GM06990 (cell line): Measurements from ENCODE around the gene MEI1.
A peak's percentile ranks its signal among the peaks of the same experiment; 100 is the strongest.

Experiments
- DNase-seq: peaks from one replicate; pipeline ENCODE4 v3.0.0-alpha.2; 2011; ENCODE audit not compliant: insufficient read length; ENCODE audit errors: extremely low read depth
- H3K27me3 ChIP-seq: replicated peaks from 2 replicates; pipeline ENCODE4 v1.6.0; 2011; ENCODE audit warnings: low read length; ENCODE audit not compliant: control insufficient read depth, insufficient read depth
- H3K36me3 ChIP-seq: 2 replicates; pipeline ENCODE4 v1.5.1; 2011; ENCODE audit warnings: low read length; ENCODE audit not compliant: control insufficient read depth, insufficient read depth
- H3K4me3 ChIP-seq: replicated peaks from 2 replicates; pipeline ENCODE4 v1.5.1; 2011; ENCODE audit warnings: low read depth, mild to moderate bottlenecking, control low read depth, low read length
- TF ChIP-seq, protein P1 (sequence below): IDR thresholded peaks from 2 replicates; pipeline ENCODE4 v1.5.1; 2011; ENCODE audit warnings: low read length, control low read depth, mild to moderate bottlenecking, inconsistent platforms; ENCODE audit not compliant: insufficient read depth, poor library complexity, severe bottlenecking

MEI1 gene

GRCh38 chr22:41801886-41802285 lies 102.6 kb downstream of the MEI1 start:
- no peak for DNase-seq
- H3K27me3 ChIP-seq = no peaks in the 10 kb centered on the region
- peak overlapping the region; percentile 81 for H3K4me3 ChIP-seq
- TF ChIP-seq, protein P1, sequence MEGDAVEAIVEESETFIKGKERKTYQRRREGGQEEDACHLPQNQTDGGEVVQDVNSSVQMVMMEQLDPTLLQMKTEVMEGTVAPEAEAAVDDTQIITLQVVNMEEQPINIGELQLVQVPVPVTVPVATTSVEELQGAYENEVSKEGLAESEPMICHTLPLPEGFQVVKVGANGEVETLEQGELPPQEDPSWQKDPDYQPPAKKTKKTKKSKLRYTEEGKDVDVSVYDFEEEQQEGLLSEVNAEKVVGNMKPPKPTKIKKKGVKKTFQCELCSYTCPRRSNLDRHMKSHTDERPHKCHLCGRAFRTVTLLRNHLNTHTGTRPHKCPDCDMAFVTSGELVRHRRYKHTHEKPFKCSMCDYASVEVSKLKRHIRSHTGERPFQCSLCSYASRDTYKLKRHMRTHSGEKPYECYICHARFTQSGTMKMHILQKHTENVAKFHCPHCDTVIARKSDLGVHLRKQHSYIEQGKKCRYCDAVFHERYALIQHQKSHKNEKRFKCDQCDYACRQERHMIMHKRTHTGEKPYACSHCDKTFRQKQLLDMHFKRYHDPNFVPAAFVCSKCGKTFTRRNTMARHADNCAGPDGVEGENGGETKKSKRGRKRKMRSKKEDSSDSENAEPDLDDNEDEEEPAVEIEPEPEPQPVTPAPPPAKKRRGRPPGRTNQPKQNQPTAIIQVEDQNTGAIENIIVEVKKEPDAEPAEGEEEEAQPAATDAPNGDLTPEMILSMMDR = no peak
- H3K36me3 ChIP-seq = no peaks in the 10 kb centered on the region

GRCh38 chr22:41805639-41806038 lies 106.3 kb downstream of the MEI1 start:
- no peaks in the 10 kb centered on the region for H3K27me3 ChIP-seq
- TF ChIP-seq, protein P1 = no peak
- peaks cover 12% of the 10 kb centered on the region for H3K36me3 ChIP-seq
- H3K4me3 ChIP-seq = no peak overlapping the region
- DNase-seq = no peak

- Histone ChIP-seq H3K4me3 (no peak overlapping the region), H3K36me3 (peaks cover 15% of the 10 kb centered on the region), H3K27me3 (no peaks in the 10 kb centered on the region)
- TF ChIP-seq, protein P1 = no peak
- DNase-seq = no peak
Observed at GRCh38 chr22:41808400-41808799, 109.1 kb downstream of the MEI1 start.

- TF ChIP-seq, protein P1 = no peak
- no peak for DNase-seq
- Histone ChIP-seq H3K36me3 (peaks cover 20% of the 10 kb centered on the region), H3K4me3 (no peak overlapping the region), H3K27me3 (no peaks in the 10 kb centered on the region)
Observed at GRCh38 chr22:41810022-41810421, 110.7 kb downstream of the MEI1 start.

GRCh38 chr22:41812805-41813545 lies 113.7 kb downstream of the MEI1 start:
- TF ChIP-seq, protein P1 = no peak
- Histone ChIP-seq H3K4me3 (no peak overlapping the region), H3K36me3 (peaks cover 20% of the 10 kb centered on the region), H3K27me3 (no peaks in the 10 kb centered on the region)
- DNase-seq = no peak
